SKM-1 treated with dmso at 0.1 percent for 144 hours (cell line): ENCODE measurements around the gene KIAA1549.

Experiments used
- DNase-seq: peaks from one replicate; lab custom pipeline; 2025; ENCODE audit not compliant: unreplicated experiment; lab: John Stamatoyannopoulos, UW

KIAA1549 gene

GRCh38 chr7:138886501-138886917 is 94.7 kb downstream of the KIAA1549 start:
- DNase-seq = peak; percentile 77

GRCh38 chr7:138885383-138886147 is 95.6 kb downstream of the KIAA1549 start:
- DNase-seq = no peak

GRCh38 chr7:138882249-138882648 is 98.9 kb downstream of the KIAA1549 start:
- DNase-seq = no peak

GRCh38 chr7:138881579-138882188 is 99.5 kb downstream of the KIAA1549 start:
- DNase-seq = no peak

GRCh38 chr7:138880881-138881578 is 100.2 kb downstream of the KIAA1549 start:
- no peak for DNase-seq

GRCh38 chr7:138879356-138879755 is 101.8 kb downstream of the KIAA1549 start:
- DNase-seq = no peak

DNA sequence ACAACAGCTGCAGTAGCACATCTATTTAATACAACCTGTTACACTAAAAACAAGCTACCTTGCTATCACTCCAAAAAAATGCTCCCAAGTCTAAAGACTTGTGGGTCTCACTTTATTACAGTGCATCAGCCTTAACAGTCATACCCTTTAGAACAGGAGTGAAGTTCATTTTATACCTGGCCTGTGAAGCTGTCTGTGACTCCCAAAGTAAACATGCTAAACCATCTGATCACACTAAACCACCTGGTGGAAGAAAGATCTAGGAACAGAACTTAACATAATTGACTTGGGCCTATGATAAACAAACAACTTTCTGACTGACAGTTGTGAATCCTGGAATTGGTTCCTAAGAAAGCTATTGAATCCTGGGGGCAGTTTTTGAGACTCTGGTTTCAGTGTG is 102.3 kb downstream of the KIAA1549 start:
- DNase-seq = no peak

DNA sequence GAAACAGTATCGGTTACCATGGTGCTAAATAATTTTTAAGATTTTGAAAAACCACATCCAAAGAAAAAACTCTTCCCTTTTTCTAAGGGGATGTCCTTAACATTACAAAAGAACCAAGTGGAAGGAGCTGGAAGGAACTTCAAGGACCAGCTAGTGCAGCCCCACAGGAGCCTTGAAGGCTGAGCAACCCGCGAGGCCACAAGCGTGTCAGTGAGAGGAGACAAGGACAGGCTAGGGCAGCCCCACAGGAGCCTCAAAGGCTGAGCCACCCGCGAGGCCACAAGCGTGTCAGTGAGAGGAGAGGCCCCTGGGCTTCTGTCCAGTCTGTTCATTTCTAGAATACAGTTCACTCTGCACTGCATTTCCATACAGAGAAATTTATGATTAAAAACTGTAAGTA is 103.1 kb downstream of the KIAA1549 start:
- no peak for DNase-seq

GRCh38 chr7:138876326-138876725 is 104.9 kb downstream of the KIAA1549 start:
- DNase-seq = no peak

- DNase-seq = no peak
Observed at GRCh38 chr7:138875794-138876193, 105.4 kb downstream of the KIAA1549 start.

- no peak for DNase-seq
Observed at GRCh38 chr7:138873220-138873892, 107.8 kb downstream of the KIAA1549 start.

DNA sequence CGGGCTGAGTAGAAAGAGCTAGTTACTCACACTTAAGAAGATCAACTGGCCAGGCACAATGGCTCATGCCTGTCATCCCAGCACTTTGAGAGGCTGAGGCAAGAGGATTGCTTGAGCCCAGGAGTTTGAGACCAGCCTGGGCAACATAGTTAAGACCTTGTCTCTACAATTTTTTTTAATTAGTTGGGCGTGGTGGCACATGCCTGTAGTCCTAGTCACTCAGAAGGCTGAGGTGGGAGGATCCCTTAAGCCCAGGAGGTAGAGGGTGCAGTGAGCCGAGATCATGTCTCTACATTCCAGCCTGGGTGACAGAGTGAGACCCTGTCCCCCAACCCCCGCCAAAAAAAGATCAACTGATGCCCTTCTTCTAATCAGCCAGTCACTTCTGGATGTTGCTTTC is 108.6 kb downstream of the KIAA1549 start:
- DNase-seq = no peak

- DNase-seq = no peak
Observed at GRCh38 chr7:138871814-138872090, 109.4 kb downstream of the KIAA1549 start.

- no peak for DNase-seq
Observed at GRCh38 chr7:138871065-138871813, 110.0 kb downstream of the KIAA1549 start.

DNA sequence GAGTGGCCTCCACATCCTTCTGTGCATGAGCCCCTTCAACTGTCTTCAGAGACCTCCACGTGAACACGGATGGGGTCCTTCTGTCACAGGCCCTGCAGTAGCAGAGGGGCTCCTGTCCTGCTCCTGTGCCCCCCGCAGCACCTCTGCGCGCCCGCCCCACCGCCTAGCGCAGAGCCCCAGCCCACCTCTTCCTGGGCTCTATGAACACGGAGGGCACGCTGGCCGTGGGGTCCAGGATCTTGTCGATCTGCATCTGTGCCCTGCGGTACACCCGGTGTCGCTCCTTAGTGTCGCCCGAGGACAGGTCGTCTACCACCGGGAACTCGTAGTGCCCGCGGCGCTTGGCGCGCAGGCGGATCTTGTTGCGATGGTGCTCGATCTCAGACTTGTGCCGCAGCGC is 111.8 kb downstream of the KIAA1549 start:
- no peak for DNase-seq

GRCh38 chr7:138868711-138869110 is 112.5 kb downstream of the KIAA1549 start:
- DNase-seq = no peak

GRCh38 chr7:138867744-138868143 is 113.4 kb downstream of the KIAA1549 start:
- no peak for DNase-seq

DNA sequence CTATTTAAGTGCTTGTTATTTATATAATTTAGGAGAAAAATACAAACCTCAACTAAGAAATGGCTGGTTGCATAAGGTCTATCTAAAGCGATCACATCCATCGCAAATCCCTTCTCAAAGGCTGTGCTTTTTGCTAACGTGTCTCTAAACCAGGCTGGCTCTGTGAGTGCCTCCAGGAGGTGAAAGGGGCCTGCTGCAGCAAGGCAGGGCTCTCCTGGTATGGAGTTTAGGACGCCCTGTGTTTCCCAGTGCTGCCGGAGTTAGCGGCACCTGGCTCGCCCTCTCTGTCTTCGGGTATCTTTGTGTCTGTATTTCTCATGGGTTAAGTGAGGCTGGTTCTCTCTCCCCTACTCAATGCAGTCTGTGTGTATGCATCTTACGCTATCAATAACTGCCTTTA is 114.8 kb downstream of the KIAA1549 start:
- no peak for DNase-seq

- DNase-seq = no peak
Observed at GRCh38 chr7:138865843-138866242, 115.3 kb downstream of the KIAA1549 start.

- no peak for DNase-seq
Observed at GRCh38 chr7:138864667-138865066, 116.5 kb downstream of the KIAA1549 start.

DNA sequence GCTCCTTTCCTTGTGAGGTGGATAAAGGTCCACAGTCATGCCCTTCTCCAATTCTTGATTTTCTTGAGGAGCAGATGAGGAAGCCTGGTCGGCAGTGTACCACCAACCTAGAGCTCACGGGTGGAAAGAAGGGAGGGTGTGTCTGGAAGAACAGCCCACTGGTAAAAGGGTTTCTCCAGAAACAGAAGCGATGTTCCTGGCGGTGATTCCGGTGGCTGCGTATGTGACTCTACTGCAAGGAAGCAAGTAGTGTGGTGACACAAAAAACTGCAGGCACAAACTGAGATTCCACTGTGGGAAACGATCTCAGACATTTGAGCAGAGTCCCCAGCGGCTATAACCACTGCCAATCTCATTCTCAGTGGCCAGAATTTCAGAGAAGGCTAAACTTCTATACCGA is 117.3 kb downstream of the KIAA1549 start:
- no peak for DNase-seq
